Skeletal muscle tissue (tissue), 4 donors: ENCODE data around the gene IPO13. TPM values are rescaled to one million over a fixed set of nuclear protein-coding genes. Genes with fewer than 3 reads are reported as not detected.

Source experiments
- H3K27ac ChIP-seq: one replicate; pipeline ENCODE4 v1.7.0; 2013; ENCODE audit warnings: mild to moderate bottlenecking, low read depth, low read length, inconsistent platforms
- H3K27me3 ChIP-seq, 3 donors: one replicate each; pipeline ENCODE4 v1.7.0; 2013; ENCODE audit warnings: low read length in 3 of 3; ENCODE audit not compliant: control insufficient read depth in 3 of 3, insufficient read depth in 3 of 3
- H3K36me3 ChIP-seq, 3 donors: one replicate each; pipeline ENCODE4 v1.7.0; 2013; ENCODE audit warnings: low read length in 3 of 3; ENCODE audit not compliant: control insufficient read depth in 3 of 3, insufficient read depth in 3 of 3
- H3K4me1 ChIP-seq, 3 donors: one replicate each; pipeline ENCODE4 v1.7.0; 2013; ENCODE audit warnings: low read length in 3 of 3, mild to moderate bottlenecking in 3 of 3; ENCODE audit not compliant: control insufficient read depth in 3 of 3, insufficient read depth in 3 of 3
- H3K4me3 ChIP-seq, 3 donors: one replicate each; pipeline ENCODE4 v1.7.0; 2013; ENCODE audit warnings: low read length in 3 of 3
- H3K9ac ChIP-seq, 3 donors: one replicate each; pipeline ENCODE4 v1.7.0; 2013; ENCODE audit warnings: low read length in 3 of 3, mild to moderate bottlenecking in 3 of 3, moderate library complexity in 2 of 3, low read depth in 1 of 3
- H3K9me3 ChIP-seq, 3 donors: one replicate each; pipeline ENCODE4 v1.7.0; 2013; ENCODE audit warnings: low read length in 3 of 3; ENCODE audit not compliant: control insufficient read depth in 3 of 3
- total RNA-seq: library from RNA; depleted of rRNA; stranded (reverse); fragments of >200 nt; gene quantifications from one replicate; pipeline ENCODE4 v1.2.3, GENCODE V29; 2014
- donor health status: Osteomylitis.

IPO13 gene
- total RNA-seq, 1 donor from 2014 or later, result 11.0 TPM

GRCh38 chr1:43978551-43979260 is 32.0 kb downstream of the IPO13 start, which contains the start of gene B4GALT2:
B4GALT2 (plus strand) TSS chr1:43979210; CDS start chr1:43981161, 1,951 bp downstream.
- Histone ChIP-seq H3K36me3 (peaks cover 20 to 27% (median 27%) of the 10 kb centered on the region in 3 donors), H3K9ac (peak within 1 kb of the TSS; percentile 69 to 83 (median 71)), H3K27ac (peak within 1 kb of the TSS; percentile 25), H3K9me3 (no peaks in the 10 kb centered on the region), H3K27me3 (no peaks in the 10 kb centered on the region), H3K4me1 (peaks cover 49 to 60% (median 51%) of the 10 kb centered on the region in 3 donors), H3K4me3 (peak within 1 kb of the TSS; percentile 56 to 75 (median 74))

GRCh38 chr1:43979261-43979527 is 32.4 kb downstream of the IPO13 start:
- H3K36me3 ChIP-seq, result peaks cover 20 to 27% (median 27%) of the 10 kb centered on the region in 3 donors
- no peak overlapping the region for H3K9ac ChIP-seq
- H3K27ac ChIP-seq, result no peak overlapping the region
- H3K4me1 ChIP-seq, result peaks cover 45 to 55% (median 47%) of the 10 kb centered on the region in 3 donors
- no peaks in the 10 kb centered on the region for H3K27me3 ChIP-seq
- H3K9me3 ChIP-seq, result no peaks in the 10 kb centered on the region
- peak overlapping the region in 2 of 3 donors; percentile 74 to 75 for H3K4me3 ChIP-seq

DNA sequence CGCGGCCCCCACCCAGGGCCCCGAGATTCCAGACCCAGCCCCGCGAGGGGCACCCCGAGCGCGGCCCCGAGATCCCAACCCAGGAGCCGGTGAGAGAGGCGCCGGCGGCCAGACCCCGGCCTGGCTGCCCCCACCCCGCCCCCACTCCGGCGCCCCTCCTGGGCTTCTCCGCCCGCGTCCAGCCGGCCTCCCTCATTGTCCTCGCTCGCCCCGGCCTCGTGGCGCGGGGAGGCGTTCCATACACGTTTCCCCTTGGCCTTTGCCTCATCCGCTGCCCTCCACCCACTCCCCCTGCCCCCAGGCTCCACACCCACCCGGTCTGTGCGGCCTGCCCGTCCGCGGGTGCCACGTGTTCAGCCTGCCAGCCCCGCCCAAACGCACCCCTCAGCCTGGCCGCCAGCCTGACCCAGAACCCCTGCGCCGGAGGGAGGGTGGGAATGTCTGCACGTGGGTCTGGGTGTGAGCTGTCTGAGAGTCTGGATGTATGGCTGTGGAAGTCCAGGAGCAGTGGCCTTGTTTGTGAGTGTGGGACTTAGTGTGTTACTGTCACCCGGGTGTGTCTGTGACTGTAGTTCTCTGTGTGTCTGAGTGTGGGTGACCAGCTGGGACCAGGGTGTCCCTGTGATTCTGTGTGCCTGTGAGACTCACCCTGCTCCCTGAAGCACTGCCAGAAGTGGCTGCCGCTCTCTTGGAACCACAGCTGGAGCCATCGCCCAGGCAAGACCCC is 32.9 kb downstream of the IPO13 start:
- H3K9me3 ChIP-seq, result no peaks in the 10 kb centered on the region
- peak overlapping the region; percentile 64 to 75 (median 71) for H3K9ac ChIP-seq
- H3K27me3 ChIP-seq, result no peaks in the 10 kb centered on the region
- H3K27ac ChIP-seq, result peak overlapping the region; percentile 25
- H3K4me1 ChIP-seq, result peaks cover 42 to 51% (median 43%) of the 10 kb centered on the region in 3 donors
- peaks cover 20 to 27% (median 27%) of the 10 kb centered on the region in 3 donors for H3K36me3 ChIP-seq
- H3K4me3 ChIP-seq, result peak overlapping the region; percentile 56 to 75 (median 74)

GRCh38 chr1:43980255-43981134 is 33.7 kb downstream of the IPO13 start:
- Histone ChIP-seq H3K4me3 (peak overlapping the region; percentile 56 to 75 (median 74)), H3K4me1 (peaks cover 38 to 47% (median 41%) of the 10 kb centered on the region in 3 donors), H3K9ac (peak overlapping the region; percentile 64 to 75 (median 71)), H3K36me3 (peaks cover 20 to 27% (median 27%) of the 10 kb centered on the region in 3 donors), H3K27me3 (no peaks in the 10 kb centered on the region), H3K9me3 (no peaks in the 10 kb centered on the region), H3K27ac (peak overlapping the region; percentile 25)

DNA sequence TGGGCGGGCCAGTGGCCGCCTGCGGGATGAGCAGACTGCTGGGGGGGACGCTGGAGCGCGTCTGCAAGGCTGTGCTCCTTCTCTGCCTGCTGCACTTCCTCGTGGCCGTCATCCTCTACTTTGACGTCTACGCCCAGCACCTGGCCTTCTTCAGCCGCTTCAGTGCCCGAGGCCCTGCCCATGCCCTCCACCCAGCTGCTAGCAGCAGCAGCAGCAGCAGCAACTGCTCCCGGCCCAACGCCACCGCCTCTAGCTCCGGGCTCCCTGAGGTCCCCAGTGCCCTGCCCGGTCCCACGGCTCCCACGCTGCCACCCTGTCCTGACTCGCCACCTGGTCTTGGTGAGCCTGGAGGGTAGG is 34.4 kb downstream of the IPO13 start:
- no peak overlapping the region for H3K4me3 ChIP-seq
- no peaks in the 10 kb centered on the region for H3K27me3 ChIP-seq
- H3K27ac ChIP-seq, result no peak overlapping the region
- no peaks in the 10 kb centered on the region for H3K9me3 ChIP-seq
- H3K36me3 ChIP-seq, result peaks cover 27% of the 10 kb centered on the region in 3 donors
- H3K9ac ChIP-seq, result no peak overlapping the region
- peaks cover 31 to 41% (median 35%) of the 10 kb centered on the region in 3 donors for H3K4me1 ChIP-seq

DNA sequence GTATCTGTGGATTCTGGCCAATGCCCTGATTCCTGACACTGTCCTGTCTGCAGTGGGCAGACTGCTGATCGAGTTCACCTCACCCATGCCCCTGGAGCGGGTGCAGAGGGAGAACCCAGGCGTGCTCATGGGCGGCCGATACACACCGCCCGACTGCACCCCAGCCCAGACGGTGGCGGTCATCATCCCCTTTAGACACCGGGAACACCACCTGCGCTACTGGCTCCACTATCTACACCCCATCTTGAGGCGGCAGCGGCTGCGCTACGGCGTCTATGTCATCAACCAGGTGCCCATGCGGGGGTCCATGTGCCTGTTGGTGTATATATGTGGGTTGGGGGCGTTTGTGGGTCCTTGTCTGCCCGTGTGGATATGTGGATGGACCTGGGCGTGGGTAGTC is 34.9 kb downstream of the IPO13 start:
- Histone ChIP-seq H3K36me3 (peaks cover 23 to 25% (median 24%) of the 10 kb centered on the region in 3 donors), H3K4me1 (peaks cover 27 to 36% (median 30%) of the 10 kb centered on the region in 3 donors), H3K9ac (no peak overlapping the region), H3K27me3 (no peaks in the 10 kb centered on the region), H3K4me3 (no peak overlapping the region), H3K27ac (no peak overlapping the region), H3K9me3 (no peaks in the 10 kb centered on the region)

- no peaks in the 10 kb centered on the region for H3K27me3 ChIP-seq
- no peak overlapping the region for H3K27ac ChIP-seq
- no peak overlapping the region for H3K4me3 ChIP-seq
- no peaks in the 10 kb centered on the region for H3K9me3 ChIP-seq
- H3K36me3 ChIP-seq, result peaks cover 17 to 23% (median 18%) of the 10 kb centered on the region in 3 donors
- H3K9ac ChIP-seq, result no peak overlapping the region
- H3K4me1 ChIP-seq, result peaks cover 21 to 30% (median 24%) of the 10 kb centered on the region in 3 donors
Observed at GRCh38 chr1:43982241-43982640, 35.5 kb downstream of the IPO13 start.

GRCh38 chr1:43982808-43983207 is 36.1 kb downstream of the IPO13 start:
- Histone ChIP-seq H3K27ac (no peak overlapping the region), H3K9ac (no peak overlapping the region), H3K27me3 (no peaks in the 10 kb centered on the region), H3K9me3 (no peaks in the 10 kb centered on the region), H3K36me3 (peaks cover 12 to 17% (median 13%) of the 10 kb centered on the region in 3 donors), H3K4me1 (peaks cover 16 to 25% (median 19%) of the 10 kb centered on the region in 3 donors), H3K4me3 (no peak overlapping the region)

GRCh38 chr1:43983253-43983899 is 36.6 kb downstream of the IPO13 start:
- no peaks in the 10 kb centered on the region for H3K27me3 ChIP-seq
- H3K9ac ChIP-seq, result no peak overlapping the region
- H3K4me3 ChIP-seq, result no peak overlapping the region
- H3K27ac ChIP-seq, result no peak overlapping the region
- H3K4me1 ChIP-seq, result peaks cover 14 to 19% (median 15%) of the 10 kb centered on the region in 3 donors
- peaks cover 7 to 13% (median 9%) of the 10 kb centered on the region in 3 donors for H3K36me3 ChIP-seq
- no peaks in the 10 kb centered on the region for H3K9me3 ChIP-seq
